Endothelial cell of umbilical vein (primary cell): ENCODE measurements around the gene SLC14A1. TPM values are rescaled to one million over a fixed set of nuclear protein-coding genes. Genes with fewer than 3 reads are reported as not detected.

Experiments used
- Bru-seq: library from RNA; stranded (reverse); fragments of 400-500 nt; gene quantifications from one replicate; lab custom pipeline; 2021; lab: Mats Ljungman, UMichigan
- BruChase-seq, 2 experiments: library from RNA; stranded (reverse); fragments of 400-500 nt; gene quantifications; one replicate each; lab custom pipeline; 2021; lab: Mats Ljungman, UMichigan
- BruUV-seq: library from RNA; stranded (reverse); fragments of 400-500 nt; replicated peaks from 2 replicates; lab custom pipeline; 2021; lab: Mats Ljungman, UMichigan
- CTCF ChIA-PET: fragments of 300-600, 350-600 bp; sonication (Branson Sonifier 250); formaldehyde crosslinking; loops from one replicate; lab custom pipeline; 2021; ENCODE audit warnings: antibody characterized with exemption, inconsistent platforms; lab: Charles Lee
- POLR2A ChIA-PET: fragments of 300-600, 350-600 bp; sonication (Branson Sonifier 250); formaldehyde crosslinking; loops from one replicate; lab custom pipeline; 2021; ENCODE audit warnings: antibody characterized with exemption, inconsistent platforms; lab: Charles Lee
- DNase-seq: peaks from one replicate; pipeline ENCODE4 v3.0.0-alpha.2; 2011; ENCODE audit warnings: low read depth, low spot score
- FAIRE-seq: peaks from 2 replicates; lab custom pipeline; 2011; peaks lifted over from hg19 to GRCh38; lab: Jason Lieb, UNC
- H2AFZ ChIP-seq: 2 replicates; pipeline ENCODE4 v1.6.0; 2012; ENCODE audit warnings: low read depth, low read length, control low read depth, inconsistent platforms
- H3K27ac ChIP-seq: 2 replicates; pipeline ENCODE4 v1.5.1; 2011; ENCODE audit warnings: low read depth, mild to moderate bottlenecking, control low read depth, low read length, moderate library complexity; ENCODE audit not compliant: insufficient read depth
- H3K27me3 ChIP-seq, 2 experiments: 2 replicates each; pipeline versions ENCODE4 v1.6.0 to v1.6.1; 2011; ENCODE audit warnings: low read length in 2 of 2, mixed read lengths in 1 of 2; ENCODE audit not compliant: control insufficient read depth in 2 of 2, insufficient read depth in 2 of 2
- H3K36me3 ChIP-seq, 2 experiments: 2 replicates in 1 of 2; 3 replicates in 1 of 2; pipeline ENCODE4 v1.5.1; 2011; ENCODE audit warnings: low read length in 2 of 2, mild to moderate bottlenecking in 1 of 2, moderate library complexity in 1 of 2; ENCODE audit not compliant: control insufficient read depth in 2 of 2, insufficient read depth in 2 of 2; ENCODE audit errors: extremely low read depth in 1 of 2
- H3K4me1 ChIP-seq: 3 replicates; pipeline ENCODE4 v1.5.1; 2011; ENCODE audit warnings: mild to moderate bottlenecking, low read length; ENCODE audit not compliant: control insufficient read depth, insufficient read depth; ENCODE audit errors: extremely low read depth
- H3K4me2 ChIP-seq: 2 replicates; pipeline ENCODE4 v1.6.1; 2011; ENCODE audit warnings: low read length, control low read depth, mixed read lengths; ENCODE audit not compliant: insufficient read depth
- H3K4me3 ChIP-seq, 3 experiments: fragments of 200-600 bp in 1 of 3; sonication (generic), shearing (Covaris generic) in 1 of 3; replicated peaks in 1 of 3; 2 replicates each; pipeline ENCODE4 v1.5.1; 2011 to 2016; ENCODE audit warnings: control low read depth in 3 of 3, low read length in 3 of 3, mild to moderate bottlenecking in 2 of 3, inconsistent platforms in 1 of 3, low read depth in 1 of 3, moderate library complexity in 1 of 3; ENCODE audit not compliant: insufficient read depth in 1 of 3
- H3K79me2 ChIP-seq: 2 replicates; pipeline ENCODE4 v1.6.0; 2012; ENCODE audit warnings: low read length, inconsistent platforms; ENCODE audit not compliant: control insufficient read depth, insufficient read depth
- H3K9ac ChIP-seq: replicated peaks from 2 replicates; pipeline ENCODE3; 2011; ENCODE audit warnings: low read length, control low read depth; ENCODE audit not compliant: insufficient read depth; ENCODE audit errors: extremely low read depth
- H3K9me1 ChIP-seq: replicated peaks from 3 replicates; pipeline ENCODE4 v1.6.0; 2011; ENCODE audit warnings: mild to moderate bottlenecking, low read length; ENCODE audit not compliant: control insufficient read depth, insufficient read depth; ENCODE audit errors: extremely low read depth
- H3K9me3 ChIP-seq: replicated peaks from 2 replicates; pipeline ENCODE4 v1.5.1; 2012; ENCODE audit warnings: low read length, inconsistent platforms; ENCODE audit not compliant: control insufficient read depth, insufficient read depth
- H4K20me1 ChIP-seq: replicated peaks from 2 replicates; pipeline ENCODE3; 2011; ENCODE audit warnings: mild to moderate bottlenecking, low read length; ENCODE audit not compliant: control insufficient read depth, insufficient read depth; ENCODE audit errors: extremely low read depth
- CTCF ChIP-seq, 2 donors: IDR thresholded peaks; 1 replicate in 1 of 2; 2 replicates in 1 of 2; pipeline ENCODE4 v1.5.1; 2011; ENCODE audit warnings: low read length in 2 of 2, mild to moderate bottlenecking in 2 of 2, moderate library complexity in 2 of 2, control low read depth in 1 of 2, inconsistent platforms in 1 of 2, low read depth in 1 of 2; ENCODE audit not compliant: insufficient read depth in 1 of 2; ENCODE audit errors: extremely low read depth in 1 of 2
- EZH2 ChIP-seq: IDR thresholded peaks from 2 replicates; pipeline ENCODE4 v1.6.1; 2012; ENCODE audit warnings: borderline replicate concordance, low read depth, mild to moderate bottlenecking, moderate library complexity, low read length, inconsistent platforms; ENCODE audit not compliant: severe bottlenecking
- FOS ChIP-seq: IDR thresholded peaks from 2 replicates; pipeline ENCODE4 v1.6.1; 2011; ENCODE audit warnings: mild to moderate bottlenecking, low read length, moderate library complexity, borderline replicate concordance; ENCODE audit not compliant: insufficient read depth
- GATA2 ChIP-seq: IDR thresholded peaks from 2 replicates; pipeline ENCODE4 v1.7.0; 2011; ENCODE audit warnings: low read depth, mild to moderate bottlenecking, moderate library complexity, mixed read lengths, low read length; ENCODE audit not compliant: insufficient read length, insufficient read depth
- JUN ChIP-seq: IDR thresholded peaks from 2 replicates; pipeline ENCODE4 v1.6.1; 2011; ENCODE audit warnings: borderline replicate concordance, low read depth; ENCODE audit not compliant: insufficient read length, insufficient read depth
- MAX ChIP-seq: IDR thresholded peaks from 2 replicates; pipeline ENCODE4 v1.6.1; 2011; ENCODE audit not compliant: insufficient read depth, insufficient read length
- MYC ChIP-seq: IDR thresholded peaks from one replicate; pipeline ENCODE4 v1.6.1; 2011; ENCODE audit warnings: mild to moderate bottlenecking, low read depth, low read length
- POLR2A ChIP-seq: IDR thresholded peaks from 2 replicates; pipeline ENCODE4 v1.6.1; 2012; ENCODE audit warnings: low read depth, mild to moderate bottlenecking, control low read depth, low read length
- POLR2AphosphoS5 ChIP-seq: IDR thresholded peaks from 2 replicates; pipeline ENCODE4 v1.6.1; 2012; ENCODE audit warnings: low read depth, mild to moderate bottlenecking, control low read depth, low read length, moderate library complexity; ENCODE audit not compliant: insufficient read depth
- dilution Hi-C: fragments of 300-500 bp; cut with MboI; formaldehyde crosslinking; loops from one replicate; pipeline ENCODE4 v1.15.0; 2019; ENCODE audit warnings: low sequenced_read_pairs; ENCODE audit not compliant: extremely low pct_ligation_motif_present
- intact Hi-C: fragments of 100-400 bp; cut with micrococcal nuclease; formaldehyde crosslinking; loops from one replicate; pipeline ENCODE4 v1.10.0; 2022
- long read RNA-seq: library from polyadenylated mRNA; stranded (forward); transcript quantifications from one replicate; pipeline ENCODE4 v2.0.0, GENCODE V29; 2021
- polyA minus RNA-seq, 3 experiments: library from RNA; depleted of rRNA, polyadenylated mRNA; stranded (reverse); fragments of >200 nt; gene quantifications; 1 replicate in 1 of 3; 2 replicates in 2 of 3; pipeline ENCODE4 v1.2.3, GENCODE V29; 2011
- polyA plus RNA-seq, 4 experiments: library from polyadenylated mRNA; depleted of rRNA in 3 of 4; stranded (reverse) in 3 of 4; unstranded in 1 of 4; fragments of >200 nt; gene quantifications; 2 replicates each; pipeline versions ENCODE4 v1.2.1 to v1.2.3, GENCODE V29; 2011 to 2012; ENCODE audit warnings: missing spikeins in 1 of 4
- total RNA-seq: library from RNA; stranded (reverse); gene quantifications from 2 replicates; pipeline ENCODE4 v1.2.3, GENCODE V29; 2021

The SLC14A1 gene
- total RNA-seq (not detected in 2 replicates), polyA plus RNA-seq (not detected in 2 replicates), polyA minus RNA-seq (not detected in 2 replicates), Bru-seq, nascent RNA (not detected), BruChase-seq, experiment 1, labeled RNA remaining after a 6-hour chase (not detected), BruChase-seq, experiment 2, labeled RNA remaining after a 2-hour chase (not detected)
- not detected in 2 replicates for polyA plus RNA-seq (2011; cell fraction: cytosol; rRNA removed)
- polyA plus RNA-seq (2011; cell fraction: nucleus; rRNA removed) = not detected in 2 replicates
- polyA plus RNA-seq (2012) = not detected in 2 replicates
- polyA minus RNA-seq (2011; cell fraction: cytosol; rRNA and poly(A)+ RNA removed) = not detected
- not detected in 2 replicates for polyA minus RNA-seq (2011; cell fraction: nucleus; rRNA and poly(A)+ RNA removed)
- long read RNA-seq = 0 reads

- ChIA-PET POLR2A (interaction anchor here (1.9 kb wide), 1 partner anchor 116 kb away, joined by 6 read pairs; no protein-coding TSS in a partner anchor), CTCF (interaction anchor here (0.8 to 15.3 kb wide), 38 partner anchors 8 to 186 kb away, joined by 3 to 307 read pairs (median 5); no protein-coding TSS in a partner anchor)
- Histone ChIP-seq H3K4me3 (no peak within 1 kb of the TSS), H3K9me1 (no peaks in the 10 kb centered on the region), H3K4me1 (no peaks in the 10 kb centered on the region), H3K9me3 (no peaks in the 10 kb centered on the region), H3K27me3 (peaks cover 25 to 44% of the 10 kb centered on the region in 2 experiments), H2AFZ (no peak within 1 kb of the TSS), H3K36me3 (no peaks in the 10 kb centered on the region), H4K20me1 (no peaks in the 10 kb centered on the region), H3K4me2 (no peak within 1 kb of the TSS), H3K27ac (no peak within 1 kb of the TSS), H3K9ac (no peak within 1 kb of the TSS), H3K79me2 (no peaks in the 10 kb centered on the region)
- TF ChIP-seq MAX (no peak), POLR2AphosphoS5 (no peak), POLR2A (no peak), EZH2 (no peak), CTCF (IDR thresholded peaks at IDR 0.05; ENCODE audit: extremely low read depth in 1 of 2, insufficient read depth in 1 of 2, low read depth in 1 of 2, low read length in 2 of 2) (no peak), JUN (no peak), GATA2 (no peak), MYC (no peak), FOS (no peak)
- FAIRE-seq = no peak
- dilution Hi-C loops = no loop called here
- BruUV-seq = no TSS peak
- no peak for DNase-seq
- intact Hi-C loops = loop anchor here (1.0 to 2.0 kb wide), 5 partner anchors 32 to 157 kb away; no protein-coding TSS in a partner anchor
Observed at GRCh38 chr18:45723567-45724355, at the start of gene SLC14A1. Gene SLC14A1 (plus strand): TSS chr18:45724181. CDS start chr18:45730321, 6,140 bp downstream.
